Fibroblast of lung (primary cell): ENCODE results near the gene SNAP91. TPM values are rescaled to one million over a fixed set of nuclear protein-coding genes. Genes with fewer than 3 reads are reported as not detected.

ENCODE experiments used
- DNase-seq, 2 donors: peaks; one replicate each; pipeline versions ENCODE4 v3.0.0 to v3.0.0-alpha.2; 2010; ENCODE audit warnings: low read depth in 2 of 2
- H2AFZ ChIP-seq: 2 replicates; pipeline ENCODE4 v1.5.1; 2012; ENCODE audit warnings: low read length, control low read depth, inconsistent platforms
- H3K27ac ChIP-seq: 2 replicates; pipeline ENCODE4 v1.5.1; 2011; ENCODE audit warnings: low read length, control low read depth; ENCODE audit not compliant: insufficient read depth
- H3K27me3 ChIP-seq: 2 replicates; pipeline ENCODE4 v1.5.1; 2011; ENCODE audit warnings: mild to moderate bottlenecking, low read length; ENCODE audit not compliant: control insufficient read depth, insufficient read depth
- H3K36me3 ChIP-seq: 2 replicates; pipeline ENCODE4 v1.5.1; 2011; ENCODE audit warnings: low read length; ENCODE audit not compliant: control insufficient read depth, insufficient read depth
- H3K4me1 ChIP-seq: 2 replicates; pipeline ENCODE4 v1.5.1; 2011; ENCODE audit warnings: low read length; ENCODE audit not compliant: control insufficient read depth, insufficient read depth; ENCODE audit errors: extremely low read depth
- H3K4me2 ChIP-seq: 2 replicates; pipeline ENCODE4 v1.5.1; 2011; ENCODE audit warnings: low read length, control low read depth; ENCODE audit not compliant: insufficient read depth; ENCODE audit errors: extremely low read depth
- H3K4me3 ChIP-seq, 4 experiments: fragments of 200-600 bp in 1 of 4; sonication (generic) in 1 of 4; replicated peaks in 1 of 4; 2 replicates each; pipeline ENCODE4 v1.5.1; 2011 to 2016; ENCODE audit warnings: low read length in 4 of 4, low read depth in 3 of 4, mild to moderate bottlenecking in 3 of 4, control low read depth in 2 of 4, inconsistent platforms in 1 of 4, mixed read lengths in 1 of 4; ENCODE audit not compliant: insufficient read depth in 1 of 4; ENCODE audit errors: control extremely low read depth in 1 of 4
- H3K79me2 ChIP-seq: 2 replicates; pipeline ENCODE4 v1.5.1; 2012; ENCODE audit warnings: mild to moderate bottlenecking, low read length, inconsistent platforms; ENCODE audit not compliant: control insufficient read depth, insufficient read depth
- H3K9ac ChIP-seq: 2 replicates; pipeline ENCODE4 v1.5.1; 2011; ENCODE audit warnings: mild to moderate bottlenecking, low read length, control low read depth; ENCODE audit not compliant: insufficient read depth
- H3K9me3 ChIP-seq: 2 replicates; pipeline ENCODE4 v1.5.1; 2012; ENCODE audit warnings: low read depth, low read length; ENCODE audit not compliant: control insufficient read depth, insufficient read depth
- H4K20me1 ChIP-seq: 2 replicates; pipeline ENCODE4 v1.5.1; 2011; ENCODE audit warnings: low read length; ENCODE audit not compliant: control insufficient read depth, insufficient read depth; ENCODE audit errors: extremely low read depth
- EZH2 ChIP-seq: IDR thresholded peaks from 2 replicates; pipeline ENCODE4 v1.5.1; 2012; ENCODE audit warnings: low read length, control low read depth, mild to moderate bottlenecking; ENCODE audit errors: missing control alignments
- polyA plus RNA-seq, 2 donors: library from polyadenylated mRNA; depleted of rRNA in 1 of 2; stranded (reverse) in 1 of 2; unstranded in 1 of 2; fragments of >200 nt; gene quantifications; 2 replicates each; pipeline ENCODE4 v1.2.1, GENCODE V29; 2011 to 2012; ENCODE audit warnings: missing spikeins in 1 of 2
- total RNA-seq: library from RNA; depleted of rRNA; stranded (reverse); fragments of >200 nt; gene quantifications from 2 replicates; pipeline ENCODE4 v1.2.1, GENCODE V29; 2014
- TF ChIP-seq, protein P1 (sequence below), 2 donors: IDR thresholded peaks in 1 of 2; conservative IDR thresholded peaks in 1 of 2; 1 replicate in 1 of 2; 2 replicates in 1 of 2; pipeline ENCODE4 v1.5.1; 2011 to 2012; ENCODE audit warnings: low read length in 2 of 2, control low read depth in 1 of 2, inconsistent platforms in 1 of 2, low read depth in 1 of 2, mild to moderate bottlenecking in 1 of 2

The SNAP91 gene
- total and polyA plus RNA-seq, 2 donors (not counting 1 experiment from before 2014, with no cell fraction given): 0.02 to 0.17 TPM

- Histone ChIP-seq H3K4me3 (no peak overlapping the region), H2AFZ (no peak overlapping the region), H3K27ac (no peak overlapping the region), H3K9me3 (no peaks in the 10 kb centered on the region), H3K79me2 (no peaks in the 10 kb centered on the region), H3K4me1 (no peaks in the 10 kb centered on the region), H3K27me3 (no peaks in the 10 kb centered on the region), H3K4me2 (no peak overlapping the region), H3K36me3 (no peaks in the 10 kb centered on the region), H4K20me1 (no peaks in the 10 kb centered on the region), H3K9ac (no peak overlapping the region)
- TF ChIP-seq, protein P1, sequence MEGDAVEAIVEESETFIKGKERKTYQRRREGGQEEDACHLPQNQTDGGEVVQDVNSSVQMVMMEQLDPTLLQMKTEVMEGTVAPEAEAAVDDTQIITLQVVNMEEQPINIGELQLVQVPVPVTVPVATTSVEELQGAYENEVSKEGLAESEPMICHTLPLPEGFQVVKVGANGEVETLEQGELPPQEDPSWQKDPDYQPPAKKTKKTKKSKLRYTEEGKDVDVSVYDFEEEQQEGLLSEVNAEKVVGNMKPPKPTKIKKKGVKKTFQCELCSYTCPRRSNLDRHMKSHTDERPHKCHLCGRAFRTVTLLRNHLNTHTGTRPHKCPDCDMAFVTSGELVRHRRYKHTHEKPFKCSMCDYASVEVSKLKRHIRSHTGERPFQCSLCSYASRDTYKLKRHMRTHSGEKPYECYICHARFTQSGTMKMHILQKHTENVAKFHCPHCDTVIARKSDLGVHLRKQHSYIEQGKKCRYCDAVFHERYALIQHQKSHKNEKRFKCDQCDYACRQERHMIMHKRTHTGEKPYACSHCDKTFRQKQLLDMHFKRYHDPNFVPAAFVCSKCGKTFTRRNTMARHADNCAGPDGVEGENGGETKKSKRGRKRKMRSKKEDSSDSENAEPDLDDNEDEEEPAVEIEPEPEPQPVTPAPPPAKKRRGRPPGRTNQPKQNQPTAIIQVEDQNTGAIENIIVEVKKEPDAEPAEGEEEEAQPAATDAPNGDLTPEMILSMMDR (conservative IDR thresholded peaks at IDR 0.05 in 1 of 2, IDR thresholded peaks at IDR 0.05 in 1 of 2; ENCODE audit: low read depth in 1 of 2, low read length in 2 of 2): no peak
- no peak for TF ChIP-seq EZH2
- DNase-seq: no peak
Measured at GRCh38 chr6:83600459-83600858, 108.4 kb downstream of the SNAP91 start.

- H3K79me2 ChIP-seq: no peaks in the 10 kb centered on the region
- no peak overlapping the region for H3K4me3 ChIP-seq
- no peaks in the 10 kb centered on the region for H3K4me1 ChIP-seq
- no peaks in the 10 kb centered on the region for H3K9me3 ChIP-seq
- H3K36me3 ChIP-seq: no peaks in the 10 kb centered on the region
- no peak overlapping the region for H3K4me2 ChIP-seq
- TF ChIP-seq EZH2: no peak
- TF ChIP-seq, protein P1 (conservative IDR thresholded peaks at IDR 0.05 in 1 of 2, IDR thresholded peaks at IDR 0.05 in 1 of 2; ENCODE audit: low read depth in 1 of 2, low read length in 2 of 2): no peak
- H2AFZ ChIP-seq: no peak overlapping the region
- no peak overlapping the region for H3K27ac ChIP-seq
- no peaks in the 10 kb centered on the region for H3K27me3 ChIP-seq
- no peak for DNase-seq
- no peaks in the 10 kb centered on the region for H4K20me1 ChIP-seq
- H3K9ac ChIP-seq: no peak overlapping the region
Measured at GRCh38 chr6:83597511-83597910, 111.4 kb downstream of the SNAP91 start.

- Histone ChIP-seq H3K79me2 (no peaks in the 10 kb centered on the region), H3K9me3 (no peaks in the 10 kb centered on the region), H3K4me1 (no peaks in the 10 kb centered on the region), H3K27me3 (no peaks in the 10 kb centered on the region), H3K9ac (no peak overlapping the region), H3K27ac (no peak overlapping the region), H3K36me3 (no peaks in the 10 kb centered on the region), H4K20me1 (no peaks in the 10 kb centered on the region), H2AFZ (no peak overlapping the region), H3K4me2 (no peak overlapping the region), H3K4me3 (no peak overlapping the region)
- TF ChIP-seq, protein P1 (conservative IDR thresholded peaks at IDR 0.05 in 1 of 2, IDR thresholded peaks at IDR 0.05 in 1 of 2; ENCODE audit: low read depth in 1 of 2, low read length in 2 of 2): no peak
- no peak for TF ChIP-seq EZH2
- no peak for DNase-seq
Measured at GRCh38 chr6:83597051-83597450, 111.8 kb downstream of the SNAP91 start.
